GM18498 (cell line): Measurements from ENCODE around the gene MYLK4.
A peak's percentile ranks its signal among the peaks of the same experiment; 100 is the strongest.

Experiments
- ATAC-seq: cut with Tn5 transposase; IDR thresholded peaks from one replicate; pipeline ENCODE4 v1.9.1; 2021; ENCODE audit warnings: mild to moderate bottlenecking, moderate library complexity; ENCODE audit not compliant: unreplicated experiment

Gene MYLK4

GRCh38 chr6:2750832-2751231 is at the start of gene MYLK4:
MYLK4 (minus strand) TSS chr6:2750922; CDS start chr6:2749294, 1,628 bp downstream.
- no peak for ATAC-seq

- ATAC-seq = no peak
Observed at GRCh38 chr6:2799936-2800527, 49.3 kb upstream of the MYLK4 start.

DNA sequence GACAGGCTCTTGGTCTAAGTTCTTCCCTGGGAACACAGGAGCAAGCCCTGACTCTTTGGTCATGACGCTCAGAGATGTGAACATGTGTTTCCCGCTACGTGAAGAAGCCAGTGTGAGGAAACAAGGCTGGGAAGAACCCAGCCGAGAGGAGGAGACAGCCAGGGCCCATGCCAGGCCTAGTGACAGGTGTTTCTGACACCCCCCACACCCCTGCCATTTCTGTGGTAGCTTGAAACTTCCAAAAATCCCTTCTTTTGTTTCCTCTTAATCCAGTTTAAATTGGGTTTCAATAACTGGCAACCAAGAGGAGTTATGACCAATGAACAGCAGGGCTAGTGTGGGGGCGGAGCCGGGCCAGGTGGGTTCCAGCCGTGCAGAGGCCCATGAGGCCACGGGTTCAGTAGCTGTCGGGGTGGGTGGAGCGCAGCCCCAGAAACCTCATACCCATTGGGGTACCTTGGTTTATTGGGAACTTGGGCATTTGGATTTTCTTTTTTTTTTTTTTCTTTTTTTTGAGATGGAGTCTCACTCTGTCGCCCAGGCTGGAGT is 47.9 kb upstream of the MYLK4 start:
- ATAC-seq = no peak

GRCh38 chr6:2797564-2798031 is 46.9 kb upstream of the MYLK4 start:
- ATAC-seq = no peak

GRCh38 chr6:2796861-2797260 is 46.1 kb upstream of the MYLK4 start:
- ATAC-seq = no peak

- no peak for ATAC-seq
Observed at GRCh38 chr6:2795956-2796355, 45.2 kb upstream of the MYLK4 start.

DNA sequence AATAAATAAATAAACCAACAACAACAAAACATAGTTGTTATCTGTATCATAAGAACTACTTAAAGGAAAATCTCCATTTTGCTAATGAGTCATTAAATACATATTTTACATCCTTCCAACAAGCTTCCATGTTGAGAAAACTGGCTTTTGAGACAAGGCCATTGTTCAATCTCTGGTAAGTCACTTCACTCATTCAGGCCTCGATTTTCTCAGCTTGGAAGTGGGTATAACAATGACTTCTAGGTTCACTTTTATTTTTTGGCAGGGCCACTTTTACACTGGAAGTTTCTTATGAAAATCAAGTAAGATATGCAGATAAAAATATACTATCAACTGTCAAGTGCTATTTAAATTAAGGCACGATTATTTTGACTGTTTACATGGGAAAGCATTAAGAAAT is 44.4 kb upstream of the MYLK4 start:
- no peak for ATAC-seq

DNA sequence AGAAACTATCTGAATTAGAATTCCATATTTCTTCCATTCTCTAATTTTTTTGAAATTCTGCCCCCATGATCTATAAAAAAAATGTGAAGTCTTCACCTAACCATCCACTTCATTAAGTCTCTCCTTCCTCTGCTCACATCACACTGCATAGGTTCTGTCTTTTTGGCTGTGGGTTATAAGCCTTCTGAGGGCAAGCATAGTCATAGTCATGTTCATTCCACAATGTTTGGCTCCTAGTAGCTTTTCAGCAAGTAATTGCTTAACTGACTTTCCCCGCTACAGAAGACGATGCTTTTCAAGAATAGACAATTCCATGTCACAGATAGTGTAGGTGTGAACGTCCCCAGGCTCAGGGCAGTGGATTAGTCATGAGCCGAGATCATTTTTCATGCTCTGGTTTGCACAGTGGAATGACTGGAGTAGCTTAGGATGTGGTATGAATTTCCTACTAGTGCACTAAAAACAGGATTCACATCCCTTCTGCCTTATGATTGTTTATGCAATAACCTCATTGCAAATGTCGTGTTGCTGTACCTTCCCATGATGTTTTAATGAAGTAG is 43.5 kb upstream of the MYLK4 start:
- no peak for ATAC-seq

DNA sequence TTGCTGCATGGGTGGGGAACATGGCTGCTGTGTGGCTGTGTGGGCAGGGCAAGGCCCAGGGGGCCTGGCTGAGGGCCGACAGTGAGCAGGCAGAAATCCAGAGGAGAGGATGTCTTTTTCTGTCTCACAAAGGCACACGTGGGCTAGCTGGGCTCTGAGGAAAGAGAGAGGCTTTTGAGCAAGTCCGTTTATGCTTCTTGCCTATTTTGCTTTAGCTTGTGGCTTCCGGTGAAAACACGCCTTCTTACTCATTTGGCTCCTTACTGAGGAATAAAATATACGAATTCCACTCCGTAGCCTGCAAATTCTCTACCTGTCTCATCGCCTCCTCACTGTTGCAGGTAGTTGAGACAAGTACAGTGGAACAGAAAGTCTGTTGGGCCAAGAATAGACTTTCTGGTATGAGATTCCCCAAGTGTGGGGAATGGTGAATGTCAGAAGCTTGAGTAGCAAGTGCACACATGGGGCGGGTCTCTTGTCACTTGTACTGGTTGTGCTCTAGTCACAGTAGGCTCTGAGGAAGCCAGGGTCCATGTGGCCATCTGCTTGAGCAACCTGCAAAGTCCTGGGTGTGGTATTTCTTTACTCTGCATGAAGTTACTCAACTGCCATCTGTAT is 42.9 kb upstream of the MYLK4 start:
- no peak for ATAC-seq

- no peak for ATAC-seq
Observed at GRCh38 chr6:2792330-2793110, 41.8 kb upstream of the MYLK4 start.

DNA sequence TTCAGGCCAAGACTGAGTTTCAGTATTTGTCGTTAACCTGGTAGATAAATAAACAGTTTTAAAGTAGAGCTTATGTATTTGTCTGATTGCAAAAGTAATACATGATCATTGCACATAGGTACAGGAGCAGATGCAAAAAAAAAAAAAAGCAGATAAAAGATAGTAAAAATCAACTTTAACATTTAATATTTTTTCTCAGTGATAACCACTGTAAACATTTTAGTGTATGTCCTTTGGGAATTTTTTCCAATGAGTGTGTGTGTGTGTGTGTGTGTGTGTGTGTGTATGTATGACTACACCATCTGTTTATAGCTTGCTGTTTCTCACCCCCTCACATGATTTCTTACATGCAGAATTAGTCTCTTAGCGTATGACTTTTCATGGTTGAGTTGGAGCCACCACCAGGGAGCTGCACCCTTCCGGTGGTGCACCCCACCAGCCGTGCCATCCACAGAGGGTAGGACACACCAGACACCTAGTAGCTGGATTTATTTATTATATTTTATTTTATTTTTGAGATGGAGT is 40.8 kb upstream of the MYLK4 start:
- ATAC-seq = no peak

- peak; percentile 75 for ATAC-seq
Observed at GRCh38 chr6:2790588-2791449, 40.1 kb upstream of the MYLK4 start.

- no peak for ATAC-seq
Observed at GRCh38 chr6:2786269-2786668, 35.5 kb upstream of the MYLK4 start.

DNA sequence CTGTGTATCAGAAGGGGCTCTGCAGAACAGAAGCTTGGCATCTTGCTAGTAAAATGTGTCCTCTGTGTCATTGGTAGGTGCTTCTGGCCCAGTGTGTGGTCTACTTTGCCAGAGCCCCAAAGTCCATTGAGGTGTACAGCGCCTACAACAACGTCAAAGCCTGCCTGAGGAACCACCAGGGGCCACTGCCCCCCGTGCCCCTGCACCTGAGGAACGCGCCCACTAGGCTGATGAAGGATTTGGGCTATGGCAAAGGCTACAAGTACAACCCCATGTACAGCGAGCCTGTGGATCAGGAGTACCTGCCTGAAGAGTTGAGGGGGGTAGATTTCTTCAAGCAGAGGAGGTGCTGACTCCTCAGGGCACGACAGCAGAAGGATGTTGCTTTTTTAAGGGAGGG is 34.2 kb upstream of the MYLK4 start:
- no peak for ATAC-seq

DNA sequence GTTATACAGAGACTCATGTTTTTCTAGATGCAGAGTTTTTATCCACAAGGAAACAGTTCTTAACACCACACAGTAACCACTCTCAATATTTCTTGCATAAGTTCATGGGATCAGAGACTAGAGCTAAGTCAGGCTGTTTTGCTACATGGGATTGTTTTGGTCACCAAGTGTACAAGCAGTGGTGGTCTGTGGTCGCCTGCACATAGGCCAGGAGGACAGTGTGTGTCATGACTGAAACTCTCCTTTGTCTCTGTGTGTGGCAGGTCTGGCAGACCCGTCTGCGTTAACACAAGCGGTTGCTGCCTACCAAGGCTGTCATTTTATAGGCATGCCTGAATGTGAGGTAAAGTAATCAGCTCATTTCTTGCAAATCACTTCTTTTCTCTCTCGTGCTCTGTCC is 33.3 kb upstream of the MYLK4 start:
- no peak for ATAC-seq

GRCh38 chr6:2783188-2783963 is 32.7 kb upstream of the MYLK4 start:
- ATAC-seq = no peak

GRCh38 chr6:2782825-2783187 is 32.1 kb upstream of the MYLK4 start:
- no peak for ATAC-seq

- ATAC-seq = no peak
Observed at GRCh38 chr6:2782356-2782708, 31.6 kb upstream of the MYLK4 start.

- ATAC-seq = no peak
Observed at GRCh38 chr6:2781685-2782355, 31.1 kb upstream of the MYLK4 start.
